Upper lobe of left lung (tissue), 4 donors: ENCODE data around the gene DDRGK1.

Source experiments
- CTCF ChIP-seq, 6 experiments: fragments of 450-650 bp in 4 of 6; fragments of 200-600 bp in 2 of 6; sonication (generic) in 2 of 6; IDR thresholded peaks; one replicate each; pipeline ENCODE4 v1.5.1; 2016 to 2019; ENCODE audit warnings: antibody characterized with exemption in 6 of 6
- POLR2A ChIP-seq, 4 donors: fragments of 450-650 bp; IDR thresholded peaks; one replicate each; pipeline ENCODE4 v1.5.1; 2016 to 2017; ENCODE audit warnings: antibody characterized with exemption in 4 of 4, mild to moderate bottlenecking in 2 of 4
- POLR2AphosphoS5 ChIP-seq, 2 donors: sonication (generic); formaldehyde crosslinking; IDR thresholded peaks; one replicate each; pipeline ENCODE4 v1.5.1; 2017; ENCODE audit warnings: antibody characterized with exemption in 2 of 2

DNA sequence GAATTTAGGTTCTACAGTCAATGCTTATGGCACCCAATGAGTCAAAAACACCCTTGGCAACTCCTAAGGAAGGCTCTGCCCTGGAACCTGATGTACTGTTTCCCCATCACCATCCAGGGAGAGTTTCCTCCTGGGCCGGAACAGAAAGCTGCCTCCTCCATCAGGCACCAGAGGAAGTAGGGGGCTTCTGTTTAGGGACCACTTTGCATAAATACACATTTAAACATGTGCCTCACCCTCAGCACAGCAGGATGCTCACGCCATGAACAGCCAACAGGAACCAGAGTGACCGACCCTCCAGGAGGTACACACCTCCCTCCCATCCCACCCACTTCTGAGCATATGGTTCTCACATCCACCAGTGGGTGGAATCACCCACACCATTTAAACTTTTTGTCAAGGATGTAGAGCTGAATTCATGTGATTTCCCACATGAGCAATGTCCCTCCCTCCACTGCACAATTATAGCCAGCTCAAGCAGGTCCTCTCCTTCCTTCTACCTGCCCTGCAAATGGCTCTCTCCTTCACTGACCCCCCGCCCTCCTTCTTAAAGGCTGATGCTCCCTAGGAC is 14.8 kb downstream of the DDRGK1 start:
- no peak for TF ChIP-seq CTCF (IDR thresholded peaks at IDR 0.05)
- no peak for TF ChIP-seq POLR2AphosphoS5 (IDR thresholded peaks at IDR 0.05)
- TF ChIP-seq POLR2A (IDR thresholded peaks at IDR 0.05): no peak
